ENCODE measurements around the gene KRAS. TPM values are rescaled to one million over a fixed set of nuclear protein-coding genes. Genes with fewer than 3 reads are reported as not detected.

The KRAS gene
- total and polyA plus RNA-seq, 2 donors from 2014 or later: 7.5 to 43.7 TPM

DNA sequence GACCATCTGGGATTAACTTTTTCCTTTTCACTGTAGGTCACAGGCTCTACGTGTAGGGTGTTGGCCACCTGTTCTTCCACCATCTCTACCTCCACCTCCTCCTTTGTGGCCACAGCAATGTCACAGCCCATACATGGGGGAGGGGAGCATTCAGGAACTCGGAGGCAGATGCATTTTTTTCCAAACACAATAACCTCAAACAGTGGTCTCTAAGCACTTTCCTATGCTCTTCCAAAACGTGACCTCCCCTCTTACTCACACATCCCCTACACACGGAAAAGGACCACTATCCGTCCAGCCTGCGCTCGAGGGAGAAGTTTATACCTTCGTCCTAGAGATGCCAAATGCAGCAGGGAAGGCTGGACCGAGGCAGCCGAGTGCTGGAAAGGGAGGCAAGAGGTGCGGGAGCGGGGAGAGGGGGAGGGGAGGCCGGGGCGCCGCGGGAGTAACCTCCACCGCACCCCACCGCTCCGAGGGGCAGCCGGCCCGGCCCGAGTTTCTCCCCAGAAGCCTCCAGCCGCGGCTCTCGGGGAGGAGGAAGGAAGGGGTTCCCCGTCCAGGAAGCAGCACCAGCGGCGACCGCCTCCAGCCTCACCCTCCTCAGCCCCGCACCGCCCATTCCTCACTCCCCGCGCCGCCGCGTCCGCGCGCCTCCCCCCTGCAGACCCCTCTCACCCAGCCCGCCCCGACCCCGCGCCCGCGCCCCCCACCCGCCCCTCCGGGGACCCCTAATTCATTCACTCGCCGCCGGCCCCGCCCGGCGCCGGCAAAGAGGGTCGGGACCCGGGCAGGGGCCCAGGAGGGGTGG lies 594 bp downstream of the KRAS start:
- intact Hi-C loops (cut with DNase I): no loop called here
- H3K4me1 ChIP-seq (ENCODE audit: control insufficient read depth in 2 of 3, insufficient read depth in 2 of 3, low read depth in 1 of 3, low read length in 3 of 3): peaks cover 0 to 7% (median 0%) of the 10 kb centered on the region in 3 donors
- peak overlapping the region; percentile 76 to 79 for H3K27ac ChIP-seq (ENCODE audit: low read depth in 2 of 2, low read length in 2 of 2)
- FAIRE-seq (no peak), DNase-seq (peak; percentile 56 to 92 (median 73))
- TF ChIP-seq, protein P1, sequence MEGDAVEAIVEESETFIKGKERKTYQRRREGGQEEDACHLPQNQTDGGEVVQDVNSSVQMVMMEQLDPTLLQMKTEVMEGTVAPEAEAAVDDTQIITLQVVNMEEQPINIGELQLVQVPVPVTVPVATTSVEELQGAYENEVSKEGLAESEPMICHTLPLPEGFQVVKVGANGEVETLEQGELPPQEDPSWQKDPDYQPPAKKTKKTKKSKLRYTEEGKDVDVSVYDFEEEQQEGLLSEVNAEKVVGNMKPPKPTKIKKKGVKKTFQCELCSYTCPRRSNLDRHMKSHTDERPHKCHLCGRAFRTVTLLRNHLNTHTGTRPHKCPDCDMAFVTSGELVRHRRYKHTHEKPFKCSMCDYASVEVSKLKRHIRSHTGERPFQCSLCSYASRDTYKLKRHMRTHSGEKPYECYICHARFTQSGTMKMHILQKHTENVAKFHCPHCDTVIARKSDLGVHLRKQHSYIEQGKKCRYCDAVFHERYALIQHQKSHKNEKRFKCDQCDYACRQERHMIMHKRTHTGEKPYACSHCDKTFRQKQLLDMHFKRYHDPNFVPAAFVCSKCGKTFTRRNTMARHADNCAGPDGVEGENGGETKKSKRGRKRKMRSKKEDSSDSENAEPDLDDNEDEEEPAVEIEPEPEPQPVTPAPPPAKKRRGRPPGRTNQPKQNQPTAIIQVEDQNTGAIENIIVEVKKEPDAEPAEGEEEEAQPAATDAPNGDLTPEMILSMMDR (IDR thresholded peaks at IDR 0.05; ENCODE audit: borderline replicate concordance, extremely low read depth, insufficient read depth): no peak
- peak overlapping the region; percentile 83 to 96 (median 92) for H3K4me3 ChIP-seq (ENCODE audit: low read length in 3 of 3)
- H3K27me3 ChIP-seq (ENCODE audit: control insufficient read depth, insufficient read depth, low read length): no peaks in the 10 kb centered on the region
- peak overlapping the region; percentile 66 to 83 (median 77) for H3K9ac ChIP-seq (ENCODE audit: low read length in 3 of 3)
- H3K9me3 ChIP-seq (ENCODE audit: control insufficient read depth in 2 of 3, insufficient read depth in 1 of 3, low read length in 3 of 3): no peaks in the 10 kb centered on the region
- no peaks in the 10 kb centered on the region for H3K36me3 ChIP-seq (ENCODE audit: control insufficient read depth in 2 of 3, insufficient read depth in 3 of 3, low read length in 3 of 3)

DNA sequence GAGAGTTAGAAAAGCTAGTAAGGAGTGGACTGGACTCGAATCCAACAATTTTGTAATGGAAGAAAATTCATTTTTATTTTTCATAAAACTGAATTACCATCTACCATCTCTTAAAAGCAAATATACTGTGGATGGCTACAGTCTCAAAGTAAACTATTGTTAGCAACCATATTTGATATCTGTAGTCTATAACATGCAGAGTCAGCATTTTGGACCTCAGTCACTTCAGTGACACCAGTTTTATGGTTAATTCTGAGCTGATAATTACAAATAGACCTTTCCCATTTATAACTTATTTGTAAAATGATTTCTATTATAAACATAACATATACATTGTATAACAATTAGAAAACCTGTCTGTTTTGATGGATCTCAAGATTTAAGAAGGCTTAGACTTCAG lies 2.0 kb downstream of the KRAS start:
- no peaks in the 10 kb centered on the region for H3K9me3 ChIP-seq (ENCODE audit: control insufficient read depth in 2 of 3, insufficient read depth in 1 of 3, low read length in 3 of 3)
- intact Hi-C loops (cut with DNase I): no loop called here
- H3K9ac ChIP-seq (ENCODE audit: low read length in 3 of 3): no peak overlapping the region
- H3K36me3 ChIP-seq (ENCODE audit: control insufficient read depth in 2 of 3, insufficient read depth in 3 of 3, low read length in 3 of 3): peaks cover 0 to 2% (median 0%) of the 10 kb centered on the region in 3 donors
- H3K4me1 ChIP-seq (ENCODE audit: control insufficient read depth in 2 of 3, insufficient read depth in 2 of 3, low read depth in 1 of 3, low read length in 3 of 3): peaks cover 0 to 7% (median 0%) of the 10 kb centered on the region in 3 donors
- DNase-seq (no peak), FAIRE-seq (no peak)
- H3K4me3 ChIP-seq (ENCODE audit: low read length in 3 of 3): no peak overlapping the region
- no peaks in the 10 kb centered on the region for H3K27me3 ChIP-seq (ENCODE audit: control insufficient read depth, insufficient read depth, low read length)
- TF ChIP-seq, protein P1 (IDR thresholded peaks at IDR 0.05; ENCODE audit: borderline replicate concordance, extremely low read depth, insufficient read depth): no peak
- H3K27ac ChIP-seq (ENCODE audit: low read depth in 2 of 2, low read length in 2 of 2): no peak overlapping the region

- Histone ChIP-seq H3K9ac (ENCODE audit: low read length in 3 of 3) (no peak overlapping the region), H3K27me3 (ENCODE audit: control insufficient read depth, insufficient read depth, low read length) (no peaks in the 10 kb centered on the region), H3K4me1 (ENCODE audit: control insufficient read depth in 2 of 3, insufficient read depth in 2 of 3, low read depth in 1 of 3, low read length in 3 of 3) (peaks cover 0 to 7% (median 0%) of the 10 kb centered on the region in 3 donors), H3K27ac (ENCODE audit: low read depth in 2 of 2, low read length in 2 of 2) (no peak overlapping the region), H3K36me3 (ENCODE audit: control insufficient read depth in 2 of 3, insufficient read depth in 3 of 3, low read length in 3 of 3) (peaks cover 0 to 3% (median 3%) of the 10 kb centered on the region in 3 donors), H3K9me3 (ENCODE audit: control insufficient read depth in 2 of 3, insufficient read depth in 1 of 3, low read length in 3 of 3) (no peaks in the 10 kb centered on the region), H3K4me3 (ENCODE audit: low read length in 3 of 3) (no peak overlapping the region)
- DNase-seq (no peak), FAIRE-seq (no peak)
- intact Hi-C loops (cut with DNase I): no loop called here
- TF ChIP-seq, protein P1 (IDR thresholded peaks at IDR 0.05; ENCODE audit: borderline replicate concordance, extremely low read depth, insufficient read depth): no peak
Observed at GRCh38 chr12:25248137-25248536, 2.6 kb downstream of the KRAS start.

Measured in kidney (tissue), 14 donors.